Panc1 (cell line): ENCODE results near the gene CPA3. TPM values are rescaled to one million over a fixed set of nuclear protein-coding genes. Genes with fewer than 3 reads are reported as not detected.

ENCODE experiments used
- ATAC-seq: fragments of 200-7000 bp; cut with Tn5 transposase; 2 replicates; pipeline ENCODE4 v1.9.1; 2020; ENCODE audit warnings: mild to moderate bottlenecking, moderate library complexity
- BruUV-seq: library from RNA; stranded (reverse); fragments of 400-500 nt; replicated peaks from 2 replicates; lab custom pipeline; 2021; lab: Mats Ljungman, UMichigan
- CTCF ChIA-PET: fragments of 300-600 bp; sonication (Branson Sonifier 250); formaldehyde crosslinking; loops from one replicate; lab custom pipeline; 2022; ENCODE audit warnings: antibody characterized with exemption; lab: Charles Lee
- POLR2A ChIA-PET: fragments of 300-600 bp; sonication (Branson Sonifier 250); formaldehyde crosslinking; loops from one replicate; lab custom pipeline; 2022; ENCODE audit warnings: antibody characterized with exemption; lab: Charles Lee
- DNase-seq: peaks from one replicate; pipeline ENCODE4 v3.0.0-alpha.2; 2010; ENCODE audit warnings: low read depth, low spot score
- H3K27ac ChIP-seq: 2 replicates; pipeline ENCODE4 v1.5.1; 2011; ENCODE audit warnings: mild to moderate bottlenecking, low read length, inconsistent platforms
- H3K27me3 ChIP-seq: fragments of 200-500 bp; sonication (Bioruptor generic); 2 replicates; pipeline ENCODE4 v1.6.0; 2014; ENCODE audit warnings: low read length, inconsistent platforms; ENCODE audit not compliant: control insufficient read depth, insufficient read depth
- H3K36me3 ChIP-seq: fragments of 200-500 bp; sonication (Bioruptor generic); 2 replicates; pipeline ENCODE4 v1.5.1; 2014; ENCODE audit warnings: inconsistent platforms, mild to moderate bottlenecking, low read length, moderate library complexity; ENCODE audit not compliant: control insufficient read depth, insufficient read depth
- H3K4me1 ChIP-seq: 2 replicates; pipeline ENCODE4 v1.5.1; 2011; ENCODE audit warnings: inconsistent platforms, mild to moderate bottlenecking, low read length, moderate library complexity; ENCODE audit not compliant: control insufficient read depth, insufficient read depth
- H3K4me3 ChIP-seq, 2 experiments: 2 replicates each; pipeline ENCODE4 v1.5.1; 2011 to 2012; ENCODE audit warnings: low read depth in 2 of 2, low read length in 2 of 2, mild to moderate bottlenecking in 2 of 2, inconsistent platforms in 1 of 2, moderate library complexity in 1 of 2
- H3K9me3 ChIP-seq: fragments of 200-500 bp; sonication (Bioruptor generic); 2 replicates; pipeline ENCODE4 v1.5.1; 2014; ENCODE audit warnings: low read depth, mild to moderate bottlenecking, inconsistent platforms, low read length, moderate library complexity; ENCODE audit not compliant: control insufficient read depth, insufficient read depth
- POLR2AphosphoS5 ChIP-seq: IDR thresholded peaks from 2 replicates; pipeline ENCODE4 v1.6.1; 2012; ENCODE audit warnings: mild to moderate bottlenecking, low read depth, low read length, moderate library complexity
- REST ChIP-seq, 2 experiments: IDR thresholded peaks; 2 replicates each; pipeline ENCODE4 v1.6.1; 2011 to 2012; ENCODE audit warnings: low read depth in 2 of 2, control low read depth in 1 of 2, low read length in 1 of 2, mild to moderate bottlenecking in 1 of 2, moderate library complexity in 1 of 2; ENCODE audit not compliant: insufficient read depth in 1 of 2
- SIN3A ChIP-seq: IDR thresholded peaks from 2 replicates; pipeline ENCODE4 v1.6.1; 2012; ENCODE audit warnings: low read depth, mild to moderate bottlenecking, low read length, moderate library complexity, borderline replicate concordance; ENCODE audit not compliant: insufficient read depth
- TCF7L2 ChIP-seq: IDR thresholded peaks from 2 replicates; pipeline ENCODE4 v1.6.1; 2011; ENCODE audit warnings: mild to moderate bottlenecking, low read depth, low read length, inconsistent platforms
- in situ Hi-C: cut with HindIII; loops from 2 replicates; pipeline ENCODE4 v1.10.0; 2016; ENCODE audit warnings: low sequenced_read_pairs, low pct_unique_long_range_greater_than_20kb
- intact Hi-C: fragments of 100-400 bp; cut with micrococcal nuclease; formaldehyde crosslinking; loops from one replicate; pipeline ENCODE4 v1.10.0; 2022; ENCODE audit not compliant: unreplicated experiment
- total RNA-seq: library from RNA; stranded (reverse); gene quantifications from one replicate; pipeline ENCODE4 v1.2.1, GENCODE V29; 2021; ENCODE audit not compliant: unreplicated experiment
- TF ChIP-seq, protein P1 (sequence below): fragments of 450-650 bp; IDR thresholded peaks from 2 replicates; pipeline ENCODE4 v1.5.1; 2017; ENCODE audit warnings: mild to moderate bottlenecking

Gene CPA3
- total RNA-seq, 1 experiment from 2014 or later: not detected

GRCh38 chr3:148940983-148941382 lies 75.9 kb downstream of the CPA3 start:
- in situ Hi-C loops: no loop called here

DNA sequence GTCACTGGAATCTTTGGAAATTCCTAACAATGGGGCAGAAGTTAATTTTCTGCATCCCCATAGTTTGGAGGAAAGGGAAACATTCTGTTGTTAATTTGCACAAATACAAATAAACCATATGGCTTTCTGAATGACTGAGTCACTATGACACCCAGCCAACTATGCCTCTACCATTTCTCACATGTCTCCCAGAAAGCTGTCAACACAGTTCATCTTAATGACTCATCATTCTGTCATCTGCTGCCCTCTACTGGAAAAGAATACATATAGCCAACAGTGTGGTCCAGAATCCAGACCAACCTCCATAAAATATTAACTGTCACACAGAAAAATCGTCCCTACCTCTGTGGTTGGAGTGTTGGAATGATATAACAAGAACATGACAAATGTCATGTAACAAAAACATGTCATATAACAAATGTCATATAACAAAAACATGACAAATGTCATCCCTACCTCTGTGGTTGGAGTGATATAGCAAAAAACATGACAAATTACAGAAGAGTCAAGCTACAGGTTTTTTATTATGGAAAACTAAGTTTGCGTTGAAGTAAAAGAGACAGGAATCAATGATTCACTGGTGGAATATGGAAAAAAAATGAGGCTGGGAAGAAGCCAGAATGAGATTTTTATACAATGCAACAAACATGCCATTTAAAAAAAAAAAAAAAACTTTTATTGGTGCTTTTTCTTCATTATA lies 78.6 kb downstream of the CPA3 start:
- no peaks in the 10 kb centered on the region for H3K4me1 ChIP-seq
- peak; percentile 80 for DNase-seq
- H3K36me3 ChIP-seq: no peaks in the 10 kb centered on the region
- CTCF ChIA-PET: interaction anchor here (0.7 to 1.3 kb wide), 4 partner anchors 63 to 218 kb away, joined by 3 to 7 read pairs (median 5); no protein-coding TSS in a partner anchor
- TF ChIP-seq POLR2AphosphoS5: no peak
- TF ChIP-seq, protein P1, sequence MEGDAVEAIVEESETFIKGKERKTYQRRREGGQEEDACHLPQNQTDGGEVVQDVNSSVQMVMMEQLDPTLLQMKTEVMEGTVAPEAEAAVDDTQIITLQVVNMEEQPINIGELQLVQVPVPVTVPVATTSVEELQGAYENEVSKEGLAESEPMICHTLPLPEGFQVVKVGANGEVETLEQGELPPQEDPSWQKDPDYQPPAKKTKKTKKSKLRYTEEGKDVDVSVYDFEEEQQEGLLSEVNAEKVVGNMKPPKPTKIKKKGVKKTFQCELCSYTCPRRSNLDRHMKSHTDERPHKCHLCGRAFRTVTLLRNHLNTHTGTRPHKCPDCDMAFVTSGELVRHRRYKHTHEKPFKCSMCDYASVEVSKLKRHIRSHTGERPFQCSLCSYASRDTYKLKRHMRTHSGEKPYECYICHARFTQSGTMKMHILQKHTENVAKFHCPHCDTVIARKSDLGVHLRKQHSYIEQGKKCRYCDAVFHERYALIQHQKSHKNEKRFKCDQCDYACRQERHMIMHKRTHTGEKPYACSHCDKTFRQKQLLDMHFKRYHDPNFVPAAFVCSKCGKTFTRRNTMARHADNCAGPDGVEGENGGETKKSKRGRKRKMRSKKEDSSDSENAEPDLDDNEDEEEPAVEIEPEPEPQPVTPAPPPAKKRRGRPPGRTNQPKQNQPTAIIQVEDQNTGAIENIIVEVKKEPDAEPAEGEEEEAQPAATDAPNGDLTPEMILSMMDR: peak; percentile 83
- no peak overlapping the region for H3K27ac ChIP-seq
- intact Hi-C loops: loop anchor here (1.0 to 5.0 kb wide), 2 partner anchors 82 to 561 kb away; no protein-coding TSS in a partner anchor
- H3K9me3 ChIP-seq: no peaks in the 10 kb centered on the region
- in situ Hi-C loops: no loop called here
- H3K27me3 ChIP-seq: peaks cover 12% of the 10 kb centered on the region
- no TSS peak for BruUV-seq
- H3K4me3 ChIP-seq: no peak overlapping the region
- POLR2A ChIA-PET: no interaction called here
- peak; percentile 86 for ATAC-seq

More at GRCh38 chr3:148940983-148941382, 75.9 kb downstream of the CPA3 start:
- H3K9me3 ChIP-seq: no peaks in the 10 kb centered on the region
- CTCF ChIA-PET: no interaction called here
- H3K36me3 ChIP-seq: no peaks in the 10 kb centered on the region
- POLR2A ChIA-PET: no interaction called here
- peaks cover 31% of the 10 kb centered on the region for H3K27me3 ChIP-seq
- BruUV-seq: no TSS peak
- H3K27ac ChIP-seq: no peak overlapping the region
- DNase-seq: no peak
- no peak for ATAC-seq
- intact Hi-C loops: loop anchor here (5.0 kb wide), 1 partner anchor 559 kb away; no protein-coding TSS in a partner anchor
- no peaks in the 10 kb centered on the region for H3K4me1 ChIP-seq
- no peak for TF ChIP-seq POLR2AphosphoS5
- no peak for TF ChIP-seq SIN3A
- peak in 1 of 2 experiments; percentile 47; a peak in 1 of 4 replicates for TF ChIP-seq REST (IDR thresholded peaks at IDR 0.05; ENCODE audit: insufficient read depth in 1 of 2, low read depth in 2 of 2, low read length in 1 of 2)
- no peak for TF ChIP-seq TCF7L2
- TF ChIP-seq, protein P1: no peak
- no peak overlapping the region for H3K4me3 ChIP-seq
